ENCODE data around the gene MAMSTR.

DNA sequence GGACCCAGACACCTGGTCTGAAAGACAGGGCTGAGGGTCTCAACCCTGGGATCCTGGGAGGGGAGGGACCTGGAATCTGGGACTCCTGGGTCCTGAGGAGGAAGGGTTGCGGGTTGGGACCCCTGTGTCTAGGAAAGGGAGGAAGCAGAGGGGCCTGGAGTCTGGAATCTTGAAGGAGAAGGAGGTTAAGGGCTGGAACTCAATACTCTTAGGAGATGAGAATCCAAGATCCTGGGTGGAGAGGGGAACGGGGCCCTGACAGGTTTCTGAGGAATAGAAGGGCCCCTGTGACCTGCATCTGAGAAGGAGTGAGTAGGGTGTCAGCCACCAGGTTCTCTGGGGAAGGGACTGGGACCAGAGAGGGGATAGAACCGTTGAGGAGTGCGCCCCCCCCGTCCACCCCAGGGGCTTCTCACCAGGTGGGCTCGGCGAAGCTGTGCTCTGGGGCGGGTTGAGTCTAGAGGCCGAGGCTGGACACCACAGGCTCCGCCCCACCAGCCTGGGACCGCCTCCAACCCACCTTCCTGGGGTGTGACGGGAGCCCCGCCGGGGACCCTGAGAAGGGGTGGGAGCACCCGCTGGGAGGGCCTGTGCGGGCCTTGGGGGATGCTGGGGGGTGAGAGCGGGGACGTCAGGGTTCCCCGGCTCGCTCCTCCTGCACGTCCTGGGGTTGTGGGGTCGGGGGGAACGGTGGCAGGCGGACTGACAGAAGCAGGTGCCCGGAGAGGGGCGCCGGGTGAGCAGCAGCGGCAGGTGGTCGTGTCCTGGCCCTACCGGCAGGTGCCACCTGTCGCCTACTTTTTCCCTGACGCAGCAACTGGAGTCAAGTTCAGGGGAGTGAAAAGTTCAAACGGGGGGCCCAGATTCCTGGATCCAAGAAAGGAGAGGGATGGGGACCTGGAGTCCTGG, at the start of gene MAMSTR:
- TF ChIP-seq CTCF (conservative IDR thresholded peaks at IDR 0.05; ENCODE audit: low read depth, low read length) (no peak), EZH2phosphoT487 (IDR thresholded peaks at IDR 0.05; ENCODE audit: borderline replicate concordance, low read length) (no peak), EZH2 (IDR thresholded peaks at IDR 0.05; ENCODE audit: low read length, unreplicated experiment) (no peak)

Data from PC-3 (cell line).